NCI-H2107 (cell line): Measurements from ENCODE around the gene CTDSPL.

ENCODE experiments used
- DNase-seq: peaks from one replicate; lab custom pipeline; 2025; lab: John Stamatoyannopoulos, UW

CTDSPL gene

GRCh38 chr3:37853691-37854413, 7.8 kb upstream of the CTDSPL start:
- DNase-seq = no peak

GRCh38 chr3:37855363-37855970, 6.2 kb upstream of the CTDSPL start:
- DNase-seq = peak; percentile 12

GRCh38 chr3:37856381-37856780, 5.3 kb upstream of the CTDSPL start:
- no peak for DNase-seq

GRCh38 chr3:37858742-37859141, 2.9 kb upstream of the CTDSPL start:
- DNase-seq = no peak

GRCh38 chr3:37859354-37859753, 2.3 kb upstream of the CTDSPL start:
- no peak for DNase-seq

- no peak for DNase-seq
These were observed 1.8 kb upstream of the CTDSPL start for GRCh38 chr3:37859908-37860199.

GRCh38 chr3:37862219-37862902, 681 bp downstream of the CTDSPL start:
- DNase-seq = no peak

- DNase-seq = no peak
These were observed 1.5 kb downstream of the CTDSPL start for GRCh38 chr3:37862903-37863815.

- no peak for DNase-seq
These were observed 2.5 kb downstream of the CTDSPL start for GRCh38 chr3:37863949-37864822.

GRCh38 chr3:37864904-37865303, 3.2 kb downstream of the CTDSPL start:
- no peak for DNase-seq

- DNase-seq = no peak
These were observed 5.5 kb downstream of the CTDSPL start for GRCh38 chr3:37867144-37867543.

GRCh38 chr3:37871858-37872257, 10.2 kb downstream of the CTDSPL start:
- no peak for DNase-seq

GRCh38 chr3:37872413-37873160, 10.9 kb downstream of the CTDSPL start:
- no peak for DNase-seq

- no peak for DNase-seq
These were observed 14.6 kb downstream of the CTDSPL start for GRCh38 chr3:37876279-37876678.

- DNase-seq = no peak
These were observed 21.0 kb downstream of the CTDSPL start for GRCh38 chr3:37882711-37883110.

GRCh38 chr3:37885814-37886213, 24.1 kb downstream of the CTDSPL start:
- no peak for DNase-seq

GRCh38 chr3:37886395-37886794, 24.7 kb downstream of the CTDSPL start:
- no peak for DNase-seq

GRCh38 chr3:37887062-37887461, 25.4 kb downstream of the CTDSPL start:
- no peak for DNase-seq

GRCh38 chr3:37887824-37888223, 26.1 kb downstream of the CTDSPL start:
- no peak for DNase-seq

GRCh38 chr3:37888421-37888820, 26.7 kb downstream of the CTDSPL start:
- DNase-seq = no peak

GRCh38 chr3:37890522-37890921, 28.8 kb downstream of the CTDSPL start:
- no peak for DNase-seq
